SK-N-SH treated with all-trans-retinoic acid at 6 μM for 48 hours (cell line): ENCODE data around the gene B4GAT1.
A peak's percentile ranks its signal among the peaks of the same experiment; 100 is the strongest.

Experiments
- ATAC-seq: fragments of 200-7000 bp; cut with Tn5 transposase; 3 replicates; pipeline ENCODE4 v1.9.1; 2020; ENCODE audit warnings: mild to moderate bottlenecking, moderate library complexity
- ARNTL ChIP-seq: fragments of 450-650 bp; formaldehyde crosslinking; IDR thresholded peaks from 2 replicates; pipeline ENCODE4 v1.5.0; 2020; ENCODE audit warnings: low read depth, mild to moderate bottlenecking, moderate library complexity, borderline replicate concordance
- BACH2 ChIP-seq: fragments of 250-450 bp; sonication (Bioruptor Pico); IDR thresholded peaks from 2 replicates; pipeline ENCODE4 v1.9.0; 2021; ENCODE audit warnings: mild to moderate bottlenecking, borderline replicate concordance
- CREB5 ChIP-seq: fragments of 250-450 bp; sonication (Bioruptor Pico); IDR thresholded peaks from 2 replicates; pipeline ENCODE4 v1.5.1; 2020; ENCODE audit warnings: low read depth, mild to moderate bottlenecking, moderate library complexity
- CSDC2 ChIP-seq: fragments of 250-450 bp; sonication (Bioruptor Pico); IDR thresholded peaks from 2 replicates; pipeline ENCODE4 v1.5.0; 2020; ENCODE audit warnings: mild to moderate bottlenecking, moderate library complexity
- CSRNP3 ChIP-seq: fragments of 250-450 bp; sonication (Bioruptor Pico); IDR thresholded peaks from 2 replicates; pipeline ENCODE4 v1.5.1; 2021; ENCODE audit warnings: mild to moderate bottlenecking, moderate library complexity
- ESRRG ChIP-seq: fragments of 250-450 bp; sonication (Bioruptor Pico); IDR thresholded peaks from 2 replicates; pipeline ENCODE4 v1.6.1; 2021; ENCODE audit warnings: mild to moderate bottlenecking
- GLIS3 ChIP-seq: fragments of 250-450 bp; sonication (Bioruptor Pico); IDR thresholded peaks from 2 replicates; pipeline ENCODE4 v1.5.0; 2020; ENCODE audit warnings: mild to moderate bottlenecking, moderate library complexity
- ISL1 ChIP-seq: fragments of 250-450 bp; sonication (Bioruptor Pico); IDR thresholded peaks from 2 replicates; pipeline ENCODE4 v2.1.2; 2022; ENCODE audit warnings: mild to moderate bottlenecking, moderate library complexity
- OSR1 ChIP-seq: fragments of 250-450 bp; sonication (Bioruptor Pico); IDR thresholded peaks from 2 replicates; pipeline ENCODE4 v1.8.0; 2022; ENCODE audit warnings: moderate library complexity, mild to moderate bottlenecking, inconsistent platforms
- PATZ1 ChIP-seq: fragments of 250-450 bp; sonication (Bioruptor Pico); IDR thresholded peaks from 2 replicates; pipeline ENCODE4 v1.8.0; 2020; ENCODE audit warnings: mild to moderate bottlenecking, moderate library complexity, borderline replicate concordance
- POU6F1 ChIP-seq: fragments of 250-450 bp; sonication (Bioruptor Pico); IDR thresholded peaks from 2 replicates; pipeline ENCODE4 v1.8.0; 2021; ENCODE audit warnings: low read depth, mild to moderate bottlenecking, moderate library complexity, borderline replicate concordance
- PPARA ChIP-seq: fragments of 250-450 bp; sonication (Bioruptor Pico); IDR thresholded peaks from 2 replicates; pipeline ENCODE4 v1.5.0; 2020; ENCODE audit warnings: mild to moderate bottlenecking, borderline replicate concordance
- RARB ChIP-seq: fragments of 250-450 bp; sonication (Bioruptor Pico); IDR thresholded peaks from 2 replicates; pipeline ENCODE4 v1.8.0; 2021; ENCODE audit warnings: mild to moderate bottlenecking, moderate library complexity
- TCF4 ChIP-seq: fragments of 250-450 bp; sonication (Bioruptor Pico); IDR thresholded peaks from 2 replicates; pipeline ENCODE4 v1.8.0; 2021; ENCODE audit warnings: mild to moderate bottlenecking, moderate library complexity, borderline replicate concordance
- TSHZ2 ChIP-seq: fragments of 250-450 bp; sonication (Bioruptor Pico); IDR thresholded peaks from 2 replicates; pipeline ENCODE4 v1.5.0; 2020; ENCODE audit warnings: mild to moderate bottlenecking, moderate library complexity
- ZC3H10 ChIP-seq: fragments of 250-450 bp; sonication (Bioruptor Pico); IDR thresholded peaks from 2 replicates; pipeline ENCODE4 v1.5.1; 2021; ENCODE audit warnings: mild to moderate bottlenecking, moderate library complexity
- ZFP3 ChIP-seq: fragments of 250-450 bp; sonication (Bioruptor Pico); IDR thresholded peaks from 2 replicates; pipeline ENCODE4 v1.5.0; 2020; ENCODE audit warnings: mild to moderate bottlenecking, moderate library complexity
- ZFP30 ChIP-seq: fragments of 450-650 bp; formaldehyde crosslinking; IDR thresholded peaks from 2 replicates; pipeline ENCODE4 v1.5.0; 2022; ENCODE audit warnings: mild to moderate bottlenecking, moderate library complexity
- ZNF565 ChIP-seq: fragments of 450-650 bp; formaldehyde crosslinking; conservative IDR thresholded peaks from 2 replicates; pipeline ENCODE4 v1.5.0; 2020; ENCODE audit warnings: low read depth, mild to moderate bottlenecking, moderate library complexity
- ZNF70 ChIP-seq: fragments of 450-650 bp; formaldehyde crosslinking; IDR thresholded peaks from 2 replicates; pipeline ENCODE4 v1.5.0; 2020; ENCODE audit warnings: mild to moderate bottlenecking, moderate library complexity
- ZNF8 ChIP-seq: fragments of 450-650 bp; formaldehyde crosslinking; IDR thresholded peaks from 2 replicates; pipeline ENCODE4 v1.5.0; 2020; ENCODE audit warnings: mild to moderate bottlenecking, moderate library complexity

B4GAT1 gene

GRCh38 chr11:66362481-66363147, 15.2 kb upstream of the B4GAT1 start:
- TF ChIP-seq GLIS3 (CRISPR knock-in tag), result no peak
- TF ChIP-seq RARB (CRISPR knock-in tag), result no peak
- TF ChIP-seq ZNF70, result no peak
- no peak for TF ChIP-seq ZFP30 (CRISPR knock-in tag)
- no peak for TF ChIP-seq ISL1 (CRISPR knock-in tag)
- no peak for TF ChIP-seq ZFP3 (CRISPR knock-in tag)
- no peak for TF ChIP-seq PATZ1 (CRISPR knock-in tag)
- no peak for TF ChIP-seq TCF4 (CRISPR knock-in tag)
- TF ChIP-seq ESRRG (CRISPR knock-in tag), result no peak
- no peak for TF ChIP-seq ARNTL (CRISPR knock-in tag)
- TF ChIP-seq, all 23 proteins: peak for 0
- no peak for ATAC-seq

- TF ChIP-seq CSRNP3 (CRISPR knock-in tag) (no peak), ZFP3 (CRISPR knock-in tag) (peak; percentile 88)
- ATAC-seq, result no peak
These were observed 14.1 kb upstream of the B4GAT1 start for GRCh38 chr11:66361502-66361941.

- TF ChIP-seq OSR1 (CRISPR knock-in tag) (no peak), ESRRG (CRISPR knock-in tag) (no peak), TCF4 (CRISPR knock-in tag) (no peak), CSRNP3 (CRISPR knock-in tag) (no peak), TSHZ2 (no peak), POU6F1 (no peak), BACH2 (CRISPR knock-in tag) (no peak), CSDC2 (CRISPR knock-in tag) (no peak), ZC3H10 (no peak), ZNF565 (CRISPR knock-in tag) (no peak), ZFP3 (CRISPR knock-in tag) (no peak), PATZ1 (CRISPR knock-in tag) (no peak), ARNTL (CRISPR knock-in tag) (no peak), ZNF8 (CRISPR knock-in tag) (no peak), CREB5 (CRISPR knock-in tag) (no peak), ZFP30 (CRISPR knock-in tag) (no peak), GLIS3 (CRISPR knock-in tag) (no peak), RARB (CRISPR knock-in tag) (no peak), ZNF70 (no peak), PPARA (CRISPR knock-in tag) (no peak)
- TF ChIP-seq, all 23 proteins: peak for 0
- no peak for ATAC-seq
These were observed 13.1 kb upstream of the B4GAT1 start for GRCh38 chr11:66360406-66361073.
